ENCODE results near the gene CARD9. TPM values are rescaled to one million over a fixed set of nuclear protein-coding genes. Genes with fewer than 3 reads are reported as not detected.

The CARD9 gene
- total RNA-seq, 1 donor from 2014 or later, result 0.41 TPM

Other genes with a start within 250 kb of the CARD9 start
- gene LHX3, start 168.5 kb downstream of the CARD9 start, total RNA-seq, result not detected
- gene QSOX2, start 127.9 kb downstream of the CARD9 start, total RNA-seq, result 8.2 TPM
- gene CCDC187, start 69.6 kb downstream of the CARD9 start, total RNA-seq, result 0.41 TPM
- gene GPSM1, start 46.1 kb downstream of the CARD9 start, total RNA-seq, result 71.7 TPM
- 9.0 TPM for gene DNLZ, start 9.9 kb downstream of the CARD9 start, total RNA-seq
- gene SNAPC4, start 26.5 kb upstream of the CARD9 start, total RNA-seq, result 5.7 TPM
- gene ENTR1, start 36.9 kb upstream of the CARD9 start, total RNA-seq, result 20.0 TPM
- gene PMPCA, start 37.0 kb upstream of the CARD9 start, total RNA-seq, result 26.1 TPM
- gene INPP5E, start 66.2 kb upstream of the CARD9 start, total RNA-seq, result 10.2 TPM
- gene SEC16A, start 109.4 kb upstream of the CARD9 start, total RNA-seq, result 9.0 TPM
- gene NOTCH1, start 172.4 kb upstream of the CARD9 start, total RNA-seq, result 15.9 TPM

Measured in frontal cortex (tissue), 1 donor.